Thyroid gland (tissue), 4 donors: ENCODE measurements around the gene PSMD8. TPM values are rescaled to one million over a fixed set of nuclear protein-coding genes. Genes with fewer than 3 reads are reported as not detected.

Experiments used
- DNase-seq, 2 donors: peaks; one replicate each; pipeline ENCODE4 v3.0.0-alpha.2; 2019
- H3K27ac ChIP-seq, 3 donors: fragments of 200-600 bp; sonication (generic); 1 replicate in 2 of 3; 2 replicates in 1 of 3; pipeline ENCODE4 v1.5.1; 2016 to 2019; ENCODE audit warnings: mild to moderate bottlenecking in 1 of 3, moderate library complexity in 1 of 3
- H3K27me3 ChIP-seq: fragments of 200-600 bp; sonication (generic); one replicate; pipeline ENCODE4 v1.5.1; 2019
- H3K36me3 ChIP-seq, 2 donors: fragments of 200-600 bp; sonication (generic); one replicate each; pipeline ENCODE4 v1.5.1; 2016 to 2019
- H3K4me1 ChIP-seq, 2 donors: fragments of 200-600 bp; sonication (generic); one replicate each; pipeline ENCODE4 v1.5.1; 2017 to 2019
- H3K4me3 ChIP-seq, 3 donors: fragments of 200-600 bp; sonication (generic); replicated peaks in 1 of 3; 1 replicate in 2 of 3; 2 replicates in 1 of 3; pipeline ENCODE4 v1.5.1; 2016; ENCODE audit warnings: mild to moderate bottlenecking in 1 of 3
- H3K9me3 ChIP-seq: fragments of 200-600 bp; sonication (generic); one replicate; pipeline ENCODE4 v1.5.1; 2017
- POLR2A ChIP-seq, 2 donors: fragments of 450-650 bp; IDR thresholded peaks; one replicate each; pipeline ENCODE4 v1.6.1; 2017; ENCODE audit warnings: antibody characterized with exemption in 2 of 2, mild to moderate bottlenecking in 2 of 2, moderate library complexity in 1 of 2
- WGBS, 2 donors: methylation state at CpG; one replicate each; pipeline ENCODE4 v1.1.5; 2017; 5-methylcytosine and 5-hydroxymethylcytosine counted together
- intact Hi-C: fragments of 100-400 bp; cut with DNase I; formaldehyde crosslinking; loops from one replicate; pipeline ENCODE4 v1.15.1; 2023
- total RNA-seq, 4 donors: library from RNA; depleted of rRNA; stranded (reverse); fragments of >200 nt; gene quantifications; one replicate each; pipeline ENCODE4 v1.2.3, GENCODE V29; 2016
- TF ChIP-seq, protein P1 (sequence below), 6 experiments: fragments of 200-600 bp in 3 of 6; fragments of 450-650 bp in 3 of 6; sonication (generic) in 3 of 6; IDR thresholded peaks; one replicate each; pipeline ENCODE4 v1.5.1; 2016 to 2019; ENCODE audit warnings: antibody characterized with exemption in 6 of 6, mild to moderate bottlenecking in 2 of 6, inconsistent platforms in 1 of 6, moderate library complexity in 1 of 6

The PSMD8 gene
- total RNA-seq, 4 donors from 2014 or later, result 150 to 270 (median 243) TPM

DNA sequence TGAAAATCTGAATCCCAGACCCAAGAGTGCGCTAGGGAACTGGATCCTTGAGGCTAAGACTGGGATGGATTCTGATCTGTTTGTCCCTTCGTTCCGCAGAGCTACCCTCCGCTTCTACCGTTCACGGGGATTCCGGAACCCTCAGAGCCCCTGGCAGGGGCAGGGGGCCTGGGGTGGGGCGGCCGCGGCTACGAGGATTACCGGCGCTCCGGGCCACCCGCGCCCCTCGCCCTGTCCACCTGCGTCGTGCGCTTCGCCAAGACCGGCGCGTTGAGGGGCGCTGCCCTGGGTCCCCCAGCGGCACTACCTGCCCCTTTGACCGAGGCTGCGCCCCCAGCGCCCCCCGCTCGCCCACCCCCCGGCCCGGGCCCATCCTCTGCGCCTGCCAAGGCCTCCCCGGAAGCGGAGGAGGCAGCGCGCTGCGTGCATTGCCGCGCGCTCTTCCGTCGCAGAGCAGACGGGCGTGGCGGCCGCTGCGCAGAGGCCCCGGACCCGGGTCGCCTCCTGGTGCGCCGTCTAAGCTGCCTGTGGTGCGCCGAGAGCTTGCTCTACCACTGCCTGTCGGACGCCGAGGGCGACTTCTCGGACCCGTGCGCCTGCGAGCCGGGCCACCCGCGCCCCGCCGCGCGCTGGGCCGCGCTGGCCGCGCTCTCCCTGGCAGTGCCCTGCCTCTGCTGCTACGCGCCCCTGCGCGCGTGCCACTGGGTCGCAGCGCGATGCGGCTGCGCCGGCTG, 21.2 kb downstream of the PSMD8 start:
- Histone ChIP-seq H3K36me3 (no peaks in the 10 kb centered on the region), H3K27me3 (no peaks in the 10 kb centered on the region), H3K27ac (no peak overlapping the region), H3K9me3 (no peaks in the 10 kb centered on the region), H3K4me3 (no peak overlapping the region), H3K4me1 (peaks cover 0 to 4% of the 10 kb centered on the region in 2 donors)
- WGBS, 2 donors, result 10 to 30% methylated on average over 6 to 36 of the region's 86 CpGs
- no peak for DNase-seq
- TF ChIP-seq, protein P1, sequence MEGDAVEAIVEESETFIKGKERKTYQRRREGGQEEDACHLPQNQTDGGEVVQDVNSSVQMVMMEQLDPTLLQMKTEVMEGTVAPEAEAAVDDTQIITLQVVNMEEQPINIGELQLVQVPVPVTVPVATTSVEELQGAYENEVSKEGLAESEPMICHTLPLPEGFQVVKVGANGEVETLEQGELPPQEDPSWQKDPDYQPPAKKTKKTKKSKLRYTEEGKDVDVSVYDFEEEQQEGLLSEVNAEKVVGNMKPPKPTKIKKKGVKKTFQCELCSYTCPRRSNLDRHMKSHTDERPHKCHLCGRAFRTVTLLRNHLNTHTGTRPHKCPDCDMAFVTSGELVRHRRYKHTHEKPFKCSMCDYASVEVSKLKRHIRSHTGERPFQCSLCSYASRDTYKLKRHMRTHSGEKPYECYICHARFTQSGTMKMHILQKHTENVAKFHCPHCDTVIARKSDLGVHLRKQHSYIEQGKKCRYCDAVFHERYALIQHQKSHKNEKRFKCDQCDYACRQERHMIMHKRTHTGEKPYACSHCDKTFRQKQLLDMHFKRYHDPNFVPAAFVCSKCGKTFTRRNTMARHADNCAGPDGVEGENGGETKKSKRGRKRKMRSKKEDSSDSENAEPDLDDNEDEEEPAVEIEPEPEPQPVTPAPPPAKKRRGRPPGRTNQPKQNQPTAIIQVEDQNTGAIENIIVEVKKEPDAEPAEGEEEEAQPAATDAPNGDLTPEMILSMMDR (IDR thresholded peaks at IDR 0.05), result no peak
- intact Hi-C loops, result no loop called here

GRCh38 chr19:38399081-38399480, 24.7 kb downstream of the PSMD8 start:
- Histone ChIP-seq H3K4me3 (no peak overlapping the region), H3K4me1 (peaks cover 5 to 9% of the 10 kb centered on the region in 2 donors), H3K27ac (no peak overlapping the region), H3K27me3 (no peaks in the 10 kb centered on the region), H3K9me3 (no peaks in the 10 kb centered on the region), H3K36me3 (no peaks in the 10 kb centered on the region)
- WGBS, 2 donors, result 45 to 50% methylated on average over 7 to 9 of the region's 9 CpGs
- no peak for DNase-seq
- TF ChIP-seq, protein P1 (IDR thresholded peaks at IDR 0.05), result no peak
- no peak for TF ChIP-seq POLR2A (IDR thresholded peaks at IDR 0.05)
- intact Hi-C loops, result no loop called here

DNA sequence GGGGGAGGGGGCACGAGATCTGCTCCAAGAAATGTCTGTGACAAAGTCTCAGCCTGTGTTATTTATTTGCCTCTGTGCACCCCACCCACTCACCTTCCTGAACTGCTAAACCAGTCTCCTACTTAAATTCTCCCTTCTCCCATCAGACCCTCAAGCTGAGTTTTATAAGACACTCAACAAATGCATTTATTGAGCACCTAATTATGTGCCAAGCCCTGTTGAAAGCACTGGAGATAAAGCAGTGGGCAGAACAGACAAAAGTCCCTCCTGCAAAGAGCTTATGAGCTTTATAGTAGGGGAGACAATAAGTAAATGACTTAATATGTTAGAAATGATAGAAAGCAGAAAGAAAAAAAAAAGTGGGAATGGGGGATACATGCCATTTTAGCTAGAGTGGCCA, 25.2 kb downstream of the PSMD8 start:
- intact Hi-C loops, result no loop called here
- Histone ChIP-seq H3K4me3 (no peak overlapping the region), H3K9me3 (no peaks in the 10 kb centered on the region), H3K27ac (no peak overlapping the region), H3K27me3 (no peaks in the 10 kb centered on the region), H3K4me1 (peaks cover 5 to 8% of the 10 kb centered on the region in 2 donors), H3K36me3 (no peaks in the 10 kb centered on the region)
- no peak for TF ChIP-seq POLR2A (IDR thresholded peaks at IDR 0.05)
- TF ChIP-seq, protein P1 (IDR thresholded peaks at IDR 0.05), result no peak
- 86 to 93% methylated on average over 1 of the region's 1 CpG for WGBS, 2 donors
- DNase-seq, result no peak

GRCh38 chr19:38400361-38400760, 26.0 kb downstream of the PSMD8 start:
- WGBS, 2 donors, result 56 to 62% methylated on average over 5 of the region's 5 CpGs
- no peak overlapping the region for H3K4me3 ChIP-seq
- no peaks in the 10 kb centered on the region for H3K9me3 ChIP-seq
- DNase-seq, result no peak
- H3K4me1 ChIP-seq, result peaks cover 5 to 7% of the 10 kb centered on the region in 2 donors
- H3K27me3 ChIP-seq, result no peaks in the 10 kb centered on the region
- no peak overlapping the region for H3K27ac ChIP-seq
- no peak for TF ChIP-seq POLR2A (IDR thresholded peaks at IDR 0.05)
- TF ChIP-seq, protein P1 (IDR thresholded peaks at IDR 0.05), result no peak
- intact Hi-C loops, result loop anchor here (10.0 kb wide), 1 partner anchor 524 kb away; no protein-coding TSS in a partner anchor
- H3K36me3 ChIP-seq, result no peaks in the 10 kb centered on the region

DNA sequence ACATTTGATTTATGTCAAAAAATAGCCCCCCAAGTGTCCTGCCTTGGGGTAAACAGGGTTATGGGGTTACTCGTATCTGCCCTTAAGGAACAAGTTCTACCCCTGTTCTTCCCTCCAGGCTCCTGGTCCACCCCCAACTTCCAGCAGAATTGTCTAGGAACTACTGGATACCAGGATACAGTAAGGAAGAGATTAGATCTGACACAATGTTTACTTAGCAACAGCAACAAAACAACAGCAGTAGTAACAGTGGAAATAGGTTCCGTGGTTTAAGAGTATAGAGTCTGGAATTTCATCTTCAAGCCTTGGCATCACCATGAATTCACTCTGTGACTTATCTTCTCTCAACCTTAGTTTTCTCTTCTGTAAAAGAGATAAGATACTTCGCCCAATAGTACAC, 26.8 kb downstream of the PSMD8 start:
- H3K27ac ChIP-seq, result no peak overlapping the region
- no peak overlapping the region for H3K4me3 ChIP-seq
- no peaks in the 10 kb centered on the region for H3K36me3 ChIP-seq
- H3K4me1 ChIP-seq, result peaks cover 5 to 7% of the 10 kb centered on the region in 2 donors
- no peak for TF ChIP-seq POLR2A (IDR thresholded peaks at IDR 0.05)
- TF ChIP-seq, protein P1 (IDR thresholded peaks at IDR 0.05), result no peak
- WGBS, 2 donors, result 66 to 80% methylated on average over 3 of the region's 3 CpGs
- no peaks in the 10 kb centered on the region for H3K27me3 ChIP-seq
- no peak for DNase-seq
- intact Hi-C loops, result loop anchor here (10.0 kb wide), 1 partner anchor 524 kb away; no protein-coding TSS in a partner anchor
- no peaks in the 10 kb centered on the region for H3K9me3 ChIP-seq
